SK-N-SH treated with all-trans-retinoic acid at 6 μM for 48 hours (cell line): Measurements from ENCODE around the gene MYLK.

Experiments
- ATAC-seq: fragments of 200-7000 bp; cut with Tn5 transposase; 3 replicates; pipeline ENCODE4 v1.9.1; 2020; ENCODE audit warnings: mild to moderate bottlenecking, moderate library complexity
- ARNTL ChIP-seq: fragments of 450-650 bp; formaldehyde crosslinking; IDR thresholded peaks from 2 replicates; pipeline ENCODE4 v1.5.0; 2020; ENCODE audit warnings: low read depth, mild to moderate bottlenecking, moderate library complexity, borderline replicate concordance
- BACH2 ChIP-seq: fragments of 250-450 bp; sonication (Bioruptor Pico); IDR thresholded peaks from 2 replicates; pipeline ENCODE4 v1.9.0; 2021; ENCODE audit warnings: mild to moderate bottlenecking, borderline replicate concordance
- CREB5 ChIP-seq: fragments of 250-450 bp; sonication (Bioruptor Pico); IDR thresholded peaks from 2 replicates; pipeline ENCODE4 v1.5.1; 2020; ENCODE audit warnings: low read depth, mild to moderate bottlenecking, moderate library complexity
- CSDC2 ChIP-seq: fragments of 250-450 bp; sonication (Bioruptor Pico); IDR thresholded peaks from 2 replicates; pipeline ENCODE4 v1.5.0; 2020; ENCODE audit warnings: mild to moderate bottlenecking, moderate library complexity
- ESRRG ChIP-seq: fragments of 250-450 bp; sonication (Bioruptor Pico); IDR thresholded peaks from 2 replicates; pipeline ENCODE4 v1.6.1; 2021; ENCODE audit warnings: mild to moderate bottlenecking
- GLIS3 ChIP-seq: fragments of 250-450 bp; sonication (Bioruptor Pico); IDR thresholded peaks from 2 replicates; pipeline ENCODE4 v1.5.0; 2020; ENCODE audit warnings: mild to moderate bottlenecking, moderate library complexity
- ISL1 ChIP-seq: fragments of 250-450 bp; sonication (Bioruptor Pico); IDR thresholded peaks from 2 replicates; pipeline ENCODE4 v2.1.2; 2022; ENCODE audit warnings: mild to moderate bottlenecking, moderate library complexity
- OSR1 ChIP-seq: fragments of 250-450 bp; sonication (Bioruptor Pico); IDR thresholded peaks from 2 replicates; pipeline ENCODE4 v1.8.0; 2022; ENCODE audit warnings: moderate library complexity, mild to moderate bottlenecking, inconsistent platforms
- PATZ1 ChIP-seq: fragments of 250-450 bp; sonication (Bioruptor Pico); IDR thresholded peaks from 2 replicates; pipeline ENCODE4 v1.8.0; 2020; ENCODE audit warnings: mild to moderate bottlenecking, moderate library complexity, borderline replicate concordance
- PPARA ChIP-seq: fragments of 250-450 bp; sonication (Bioruptor Pico); IDR thresholded peaks from 2 replicates; pipeline ENCODE4 v1.5.0; 2020; ENCODE audit warnings: mild to moderate bottlenecking, borderline replicate concordance
- RARB ChIP-seq: fragments of 250-450 bp; sonication (Bioruptor Pico); IDR thresholded peaks from 2 replicates; pipeline ENCODE4 v1.8.0; 2021; ENCODE audit warnings: mild to moderate bottlenecking, moderate library complexity
- SNAI2 ChIP-seq: fragments of 250-450 bp; sonication (Bioruptor Pico); IDR thresholded peaks from 2 replicates; pipeline ENCODE4 v1.5.0; 2020; ENCODE audit warnings: mild to moderate bottlenecking, moderate library complexity
- TCF4 ChIP-seq: fragments of 250-450 bp; sonication (Bioruptor Pico); IDR thresholded peaks from 2 replicates; pipeline ENCODE4 v1.8.0; 2021; ENCODE audit warnings: mild to moderate bottlenecking, moderate library complexity, borderline replicate concordance
- TOX ChIP-seq: fragments of 250-450 bp; sonication (Bioruptor Pico); IDR thresholded peaks from 2 replicates; pipeline ENCODE4 v1.8.0; 2021; ENCODE audit warnings: mild to moderate bottlenecking, moderate library complexity, borderline replicate concordance
- ZC3H10 ChIP-seq: fragments of 250-450 bp; sonication (Bioruptor Pico); IDR thresholded peaks from 2 replicates; pipeline ENCODE4 v1.5.1; 2021; ENCODE audit warnings: mild to moderate bottlenecking, moderate library complexity
- ZFP3 ChIP-seq: fragments of 250-450 bp; sonication (Bioruptor Pico); IDR thresholded peaks from 2 replicates; pipeline ENCODE4 v1.5.0; 2020; ENCODE audit warnings: mild to moderate bottlenecking, moderate library complexity
- ZFP30 ChIP-seq: fragments of 450-650 bp; formaldehyde crosslinking; IDR thresholded peaks from 2 replicates; pipeline ENCODE4 v1.5.0; 2022; ENCODE audit warnings: mild to moderate bottlenecking, moderate library complexity
- ZNF565 ChIP-seq: fragments of 450-650 bp; formaldehyde crosslinking; conservative IDR thresholded peaks from 2 replicates; pipeline ENCODE4 v1.5.0; 2020; ENCODE audit warnings: low read depth, mild to moderate bottlenecking, moderate library complexity
- ZNF70 ChIP-seq: fragments of 450-650 bp; formaldehyde crosslinking; IDR thresholded peaks from 2 replicates; pipeline ENCODE4 v1.5.0; 2020; ENCODE audit warnings: mild to moderate bottlenecking, moderate library complexity
- ZNF8 ChIP-seq: fragments of 450-650 bp; formaldehyde crosslinking; IDR thresholded peaks from 2 replicates; pipeline ENCODE4 v1.5.0; 2020; ENCODE audit warnings: mild to moderate bottlenecking, moderate library complexity
- TF ChIP-seq, protein P1 (sequence below): fragments of 250-450 bp; sonication (Bioruptor Pico); IDR thresholded peaks from 2 replicates; pipeline ENCODE4 v1.8.0; 2021; ENCODE audit warnings: low read depth, mild to moderate bottlenecking, moderate library complexity, borderline replicate concordance
- TF ChIP-seq, protein P2 (sequence below): fragments of 250-450 bp; sonication (Bioruptor Pico); IDR thresholded peaks from 2 replicates; pipeline ENCODE4 v1.5.1; 2021; ENCODE audit warnings: mild to moderate bottlenecking, moderate library complexity

MYLK gene

DNA sequence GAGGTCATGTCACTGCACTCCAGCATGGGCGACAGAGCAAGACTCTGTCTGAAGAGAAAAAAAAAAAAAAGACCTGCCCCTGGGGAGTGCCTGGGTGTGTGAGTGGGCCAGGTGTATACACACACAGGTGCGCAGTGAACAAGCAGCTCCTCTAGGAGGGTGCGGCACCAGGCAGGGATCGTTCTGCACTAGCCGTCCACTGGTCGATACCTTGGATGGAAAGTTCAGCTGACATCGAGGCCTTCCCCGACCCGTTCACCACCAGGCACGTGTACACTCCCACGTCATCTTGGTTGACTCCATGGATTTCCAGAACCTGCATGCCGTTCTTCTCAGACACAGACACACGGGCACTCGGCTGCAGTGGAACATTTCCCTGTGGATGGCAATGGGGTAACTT, 147.0 kb downstream of the MYLK start:
- TF ChIP-seq GLIS3 (CRISPR knock-in tag) (no peak), BACH2 (CRISPR knock-in tag) (no peak), ZFP30 (CRISPR knock-in tag) (no peak), PATZ1 (CRISPR knock-in tag) (no peak), CREB5 (CRISPR knock-in tag) (no peak), ZNF565 (CRISPR knock-in tag) (no peak), ARNTL (CRISPR knock-in tag) (no peak), ISL1 (CRISPR knock-in tag) (no peak), ESRRG (CRISPR knock-in tag) (no peak), ZNF70 (CRISPR knock-in tag) (no peak), TOX (CRISPR knock-in tag) (no peak), CSDC2 (CRISPR knock-in tag) (no peak), SNAI2 (no peak), ZNF8 (no peak), OSR1 (CRISPR knock-in tag) (no peak)
- no peak for ATAC-seq

DNA sequence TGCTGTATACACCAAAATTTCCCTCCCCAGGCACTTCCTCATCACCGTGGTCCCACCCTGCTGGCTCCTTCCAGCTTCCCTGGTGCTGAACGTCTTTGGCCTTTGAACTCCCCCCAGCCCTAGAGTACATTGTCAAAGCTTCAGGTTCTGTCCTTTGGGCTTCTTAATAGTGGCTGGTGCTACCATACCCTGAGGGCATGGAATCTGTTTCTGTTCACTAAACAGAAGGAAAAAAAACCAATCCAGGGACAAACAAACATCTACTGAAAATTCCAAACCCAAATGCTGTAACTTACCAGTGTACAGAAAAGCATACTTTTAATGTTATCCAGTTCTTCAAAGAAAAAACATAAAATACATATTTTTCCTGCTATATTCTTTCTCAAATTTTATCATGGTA, 148.7 kb downstream of the MYLK start:
- TF ChIP-seq TCF4 (CRISPR knock-in tag): no peak
- TF ChIP-seq ZNF70 (CRISPR knock-in tag): no peak
- TF ChIP-seq CSDC2 (CRISPR knock-in tag): no peak
- TF ChIP-seq ZFP3 (CRISPR knock-in tag): no peak
- no peak for TF ChIP-seq ZNF8
- no peak for TF ChIP-seq BACH2 (CRISPR knock-in tag)
- no peak for TF ChIP-seq ZNF565 (CRISPR knock-in tag)
- TF ChIP-seq OSR1 (CRISPR knock-in tag): no peak
- TF ChIP-seq ZC3H10 (CRISPR knock-in tag): no peak
- no peak for TF ChIP-seq PATZ1 (CRISPR knock-in tag)
- no peak for TF ChIP-seq SNAI2
- TF ChIP-seq TOX (CRISPR knock-in tag): no peak
- no peak for TF ChIP-seq ZFP30 (CRISPR knock-in tag)
- TF ChIP-seq CREB5 (CRISPR knock-in tag): no peak
- TF ChIP-seq ARNTL (CRISPR knock-in tag): no peak
- no peak for ATAC-seq

DNA sequence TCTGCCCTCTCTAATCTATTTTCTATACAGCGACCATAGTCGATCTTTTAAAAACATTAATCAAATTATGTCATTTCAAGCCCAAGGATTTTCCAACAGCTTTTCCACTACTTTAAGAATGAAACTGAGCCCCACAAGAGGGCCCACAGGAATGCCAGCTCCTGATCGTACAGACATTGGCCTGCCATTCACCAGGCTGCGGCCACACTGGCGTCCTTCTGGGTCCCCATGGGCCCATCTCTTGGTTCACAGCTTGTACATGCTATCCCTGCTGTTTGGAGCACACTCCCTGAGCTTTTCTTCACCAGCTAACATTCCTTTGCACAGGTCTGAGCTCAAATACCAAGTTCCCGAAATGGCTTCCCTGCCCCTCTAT, 149.6 kb downstream of the MYLK start:
- peak; percentile 9 for ATAC-seq
- TF ChIP-seq ZFP3 (CRISPR knock-in tag): 0 out of 2 replicates have a peak, but pooled peaks have one; percentile 14
- TF ChIP-seq ISL1 (CRISPR knock-in tag): no peak
- no peak for TF ChIP-seq RARB (CRISPR knock-in tag)

DNA sequence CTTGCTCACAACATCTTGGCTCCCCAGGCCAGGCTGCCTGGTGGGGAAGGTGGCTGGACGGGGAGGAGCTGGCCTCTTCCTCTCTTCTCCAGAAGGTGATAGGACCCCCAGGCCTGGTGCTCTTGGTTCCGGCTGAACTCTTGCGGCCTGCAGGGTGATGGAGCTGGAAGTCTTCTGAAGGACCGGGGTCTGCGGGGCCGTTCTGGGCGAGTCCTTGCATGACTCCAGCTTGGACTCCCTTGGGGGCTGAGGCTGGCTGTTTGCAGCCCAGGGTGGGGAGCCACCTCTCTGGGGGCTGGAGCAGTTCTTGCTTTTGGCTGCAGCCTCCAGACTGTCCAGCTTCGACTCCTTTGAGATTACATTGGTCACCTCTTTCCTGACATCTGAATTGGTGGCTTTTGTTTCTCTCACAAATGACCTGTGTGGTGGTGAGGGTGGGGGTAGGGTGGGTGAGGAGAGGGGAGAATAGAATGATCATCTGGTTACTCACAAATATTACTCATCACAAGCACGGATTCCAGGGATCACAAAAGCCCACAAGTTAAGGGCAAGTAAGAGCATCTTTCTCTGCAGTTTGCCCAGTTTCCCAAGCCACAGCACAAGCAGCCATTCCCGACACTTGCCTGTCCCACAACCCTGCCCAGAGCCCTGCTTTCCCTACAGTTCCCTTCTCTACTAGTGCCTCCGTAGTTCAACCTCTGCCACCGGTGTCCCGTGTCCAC, 150.2 kb downstream of the MYLK start:
- ATAC-seq: peak; percentile 70
- TF ChIP-seq TOX (CRISPR knock-in tag): no peak
- TF ChIP-seq CSDC2 (CRISPR knock-in tag): no peak
- TF ChIP-seq ESRRG (CRISPR knock-in tag): no peak
- TF ChIP-seq, protein P1, sequence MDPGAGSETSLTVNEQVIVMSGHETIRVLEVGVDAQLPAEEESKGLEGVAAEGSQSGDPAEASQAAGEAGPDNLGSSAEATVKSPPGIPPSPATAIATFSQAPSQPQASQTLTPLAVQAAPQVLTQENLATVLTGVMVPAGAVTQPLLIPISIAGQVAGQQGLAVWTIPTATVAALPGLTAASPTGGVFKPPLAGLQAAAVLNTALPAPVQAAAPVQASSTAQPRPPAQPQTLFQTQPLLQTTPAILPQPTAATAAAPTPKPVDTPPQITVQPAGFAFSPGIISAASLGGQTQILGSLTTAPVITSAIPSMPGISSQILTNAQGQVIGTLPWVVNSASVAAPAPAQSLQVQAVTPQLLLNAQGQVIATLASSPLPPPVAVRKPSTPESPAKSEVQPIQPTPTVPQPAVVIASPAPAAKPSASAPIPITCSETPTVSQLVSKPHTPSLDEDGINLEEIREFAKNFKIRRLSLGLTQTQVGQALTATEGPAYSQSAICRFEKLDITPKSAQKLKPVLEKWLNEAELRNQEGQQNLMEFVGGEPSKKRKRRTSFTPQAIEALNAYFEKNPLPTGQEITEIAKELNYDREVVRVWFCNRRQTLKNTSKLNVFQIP (CRISPR knock-in tag): no peak
- TF ChIP-seq, protein P2, sequence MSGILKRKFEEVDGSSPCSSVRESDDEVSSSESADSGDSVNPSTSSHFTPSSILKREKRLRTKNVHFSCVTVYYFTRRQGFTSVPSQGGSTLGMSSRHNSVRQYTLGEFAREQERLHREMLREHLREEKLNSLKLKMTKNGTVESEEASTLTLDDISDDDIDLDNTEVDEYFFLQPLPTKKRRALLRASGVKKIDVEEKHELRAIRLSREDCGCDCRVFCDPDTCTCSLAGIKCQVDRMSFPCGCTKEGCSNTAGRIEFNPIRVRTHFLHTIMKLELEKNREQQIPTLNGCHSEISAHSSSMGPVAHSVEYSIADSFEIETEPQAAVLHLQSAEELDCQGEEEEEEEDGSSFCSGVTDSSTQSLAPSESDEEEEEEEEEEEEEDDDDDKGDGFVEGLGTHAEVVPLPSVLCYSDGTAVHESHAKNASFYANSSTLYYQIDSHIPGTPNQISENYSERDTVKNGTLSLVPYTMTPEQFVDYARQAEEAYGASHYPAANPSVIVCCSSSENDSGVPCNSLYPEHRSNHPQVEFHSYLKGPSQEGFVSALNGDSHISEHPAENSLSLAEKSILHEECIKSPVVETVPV: no peak
- no peak for TF ChIP-seq PPARA
- no peak for TF ChIP-seq PATZ1 (CRISPR knock-in tag)
- TF ChIP-seq ZC3H10 (CRISPR knock-in tag): no peak
- TF ChIP-seq ZNF565 (CRISPR knock-in tag): no peak
- TF ChIP-seq ISL1 (CRISPR knock-in tag): no peak
- no peak for TF ChIP-seq BACH2 (CRISPR knock-in tag)
- no peak for TF ChIP-seq ZNF8
- no peak for TF ChIP-seq OSR1 (CRISPR knock-in tag)
